Hepatocyte (in vitro differentiated cells): ENCODE results near the gene GSN. TPM values are rescaled to one million over a fixed set of nuclear protein-coding genes. Genes with fewer than 3 reads are reported as not detected.
A peak's percentile ranks its signal among the peaks of the same experiment; 100 is the strongest.

Experiments
- DNase-seq: peaks from one replicate; pipeline ENCODE4 v3.0.0-alpha.2; 2016; ENCODE audit warnings: low spot score
- H2AFZ ChIP-seq: fragments of 200-600 bp; sonication (generic); 2 replicates; pipeline ENCODE4 v1.6.0; 2016; ENCODE audit warnings: antibody characterized with exemption, mild to moderate bottlenecking
- H3K27ac ChIP-seq: fragments of 200-600 bp; sonication (generic); 2 replicates; pipeline ENCODE4 v1.5.1; 2016; ENCODE audit warnings: mild to moderate bottlenecking
- H3K27me3 ChIP-seq: fragments of 200-600 bp; sonication (generic); 2 replicates; pipeline ENCODE4 v1.6.1; 2016
- H3K36me3 ChIP-seq: fragments of 200-600 bp; sonication (generic); replicated peaks from 2 replicates; pipeline ENCODE4 v1.5.1; 2016; ENCODE audit warnings: low read depth; ENCODE audit not compliant: insufficient read depth
- H3K4me1 ChIP-seq: fragments of 200-600 bp; sonication (generic); 2 replicates; pipeline ENCODE4 v1.5.1; 2016; ENCODE audit warnings: mild to moderate bottlenecking, moderate library complexity; ENCODE audit not compliant: insufficient read depth
- H3K4me2 ChIP-seq: fragments of 200-600 bp; sonication (generic); 2 replicates; pipeline ENCODE4 v1.6.0; 2016
- H3K4me3 ChIP-seq: fragments of 200-600 bp; sonication (generic); 2 replicates; pipeline ENCODE4 v1.5.1; 2016; ENCODE audit warnings: mild to moderate bottlenecking
- H3K79me2 ChIP-seq: fragments of 200-600 bp; sonication (generic); 2 replicates; pipeline ENCODE4 v1.6.0; 2017; ENCODE audit warnings: mild to moderate bottlenecking
- H3K9me2 ChIP-seq: fragments of 200-600 bp; sonication (generic); replicated peaks from 2 replicates; pipeline ENCODE4 v1.6.0; 2017; ENCODE audit warnings: mild to moderate bottlenecking; ENCODE audit not compliant: insufficient read depth
- H3K9me3 ChIP-seq: fragments of 200-600 bp; sonication (generic); 2 replicates; pipeline ENCODE4 v1.5.1; 2016; ENCODE audit warnings: low read depth, mild to moderate bottlenecking
- H4K20me1 ChIP-seq: fragments of 200-600 bp; sonication (generic); 2 replicates; pipeline ENCODE4 v1.6.0; 2016; ENCODE audit warnings: mild to moderate bottlenecking; ENCODE audit not compliant: insufficient read depth, poor library complexity, severe bottlenecking
- EZH2 ChIP-seq: fragments of 200-600 bp; sonication (generic); IDR thresholded peaks from 2 replicates; pipeline ENCODE4 v1.6.1; 2016; ENCODE audit warnings: antibody characterized with exemption, mild to moderate bottlenecking, borderline replicate concordance
- polyA plus RNA-seq: library from polyadenylated mRNA; unstranded; fragments of >200 nt; fragmentation: Nextera tagmentation; extraction: Ambion mirVana; gene quantifications from 2 replicates; pipeline ENCODE4 v1.2.1, GENCODE V29; 2016
- total RNA-seq: library from RNA; depleted of rRNA; stranded (reverse); fragments of >200 nt; gene quantifications from 2 replicates; pipeline ENCODE4 v1.2.3, GENCODE V29; 2014
- TF ChIP-seq, protein P1 (sequence below): fragments of 200-600 bp; sonication (generic); IDR thresholded peaks from 2 replicates; pipeline ENCODE4 v1.5.1; 2016; ENCODE audit warnings: antibody characterized with exemption, mild to moderate bottlenecking; ENCODE audit not compliant: poor library complexity

GSN gene
- total and polyA plus RNA-seq, 2 experiments from 2014 or later, result 396 to 404 TPM

DNA sequence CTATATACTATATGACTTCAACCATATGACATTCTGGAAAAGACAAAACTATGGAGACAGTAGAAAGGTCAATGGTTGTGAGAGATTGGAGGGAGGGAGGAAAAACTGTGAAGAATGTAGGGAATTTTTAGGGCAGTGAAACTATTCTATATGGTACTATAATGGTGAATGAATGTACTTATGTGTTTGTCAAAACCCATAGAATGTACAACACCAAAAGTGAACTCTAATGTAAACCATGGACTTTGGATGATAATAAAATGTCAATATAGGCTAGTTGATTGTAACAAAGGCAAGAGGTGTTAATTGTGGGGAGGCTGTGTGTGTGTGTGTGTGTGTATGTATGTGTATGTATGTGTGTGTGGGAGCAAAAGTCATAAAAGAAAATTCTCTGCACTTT, 112.9 kb downstream of the GSN start:
- Histone ChIP-seq H3K27ac (peak overlapping the region; percentile 5), H3K4me1 (no peaks in the 10 kb centered on the region), H3K79me2 (no peaks in the 10 kb centered on the region), H3K9me3 (no peaks in the 10 kb centered on the region), H3K4me3 (no peak overlapping the region), H3K9me2 (no peaks in the 10 kb centered on the region), H3K4me2 (no peak overlapping the region), H4K20me1 (no peaks in the 10 kb centered on the region), H3K36me3 (no peaks in the 10 kb centered on the region), H3K27me3 (no peaks in the 10 kb centered on the region), H2AFZ (no peak overlapping the region)
- TF ChIP-seq, protein P1, sequence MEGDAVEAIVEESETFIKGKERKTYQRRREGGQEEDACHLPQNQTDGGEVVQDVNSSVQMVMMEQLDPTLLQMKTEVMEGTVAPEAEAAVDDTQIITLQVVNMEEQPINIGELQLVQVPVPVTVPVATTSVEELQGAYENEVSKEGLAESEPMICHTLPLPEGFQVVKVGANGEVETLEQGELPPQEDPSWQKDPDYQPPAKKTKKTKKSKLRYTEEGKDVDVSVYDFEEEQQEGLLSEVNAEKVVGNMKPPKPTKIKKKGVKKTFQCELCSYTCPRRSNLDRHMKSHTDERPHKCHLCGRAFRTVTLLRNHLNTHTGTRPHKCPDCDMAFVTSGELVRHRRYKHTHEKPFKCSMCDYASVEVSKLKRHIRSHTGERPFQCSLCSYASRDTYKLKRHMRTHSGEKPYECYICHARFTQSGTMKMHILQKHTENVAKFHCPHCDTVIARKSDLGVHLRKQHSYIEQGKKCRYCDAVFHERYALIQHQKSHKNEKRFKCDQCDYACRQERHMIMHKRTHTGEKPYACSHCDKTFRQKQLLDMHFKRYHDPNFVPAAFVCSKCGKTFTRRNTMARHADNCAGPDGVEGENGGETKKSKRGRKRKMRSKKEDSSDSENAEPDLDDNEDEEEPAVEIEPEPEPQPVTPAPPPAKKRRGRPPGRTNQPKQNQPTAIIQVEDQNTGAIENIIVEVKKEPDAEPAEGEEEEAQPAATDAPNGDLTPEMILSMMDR, result no peak
- TF ChIP-seq EZH2, result no peak
- no peak for DNase-seq

Other genes starting within 250 kb of the GSN start
- gene C5, start 217.9 kb upstream of the GSN start, total RNA-seq, result 50.3 and 55.4 TPM in 2 replicates
- 9.4 and 13.8 TPM in 2 replicates for gene C5, start 217.9 kb upstream of the GSN start, polyA plus RNA-seq
- 7.9 and 10.8 TPM in 2 replicates for gene CNTRL, start 193.2 kb upstream of the GSN start, total RNA-seq
- 3.4 and 4.3 TPM in 2 replicates for gene CNTRL, start 193.2 kb upstream of the GSN start, polyA plus RNA-seq
- gene RAB14, start 66.3 kb upstream of the GSN start, total RNA-seq, result 58.7 and 59.0 TPM in 2 replicates
- gene RAB14, start 66.3 kb upstream of the GSN start, polyA plus RNA-seq, result 54.8 and 61.9 TPM in 2 replicates
- 130 and 156 TPM in 2 replicates for gene STOM, start 102.1 kb downstream of the GSN start, total RNA-seq
- 85.5 and 93.7 TPM in 2 replicates for gene STOM, start 102.1 kb downstream of the GSN start, polyA plus RNA-seq
- 0.07 and 0.72 TPM in 2 replicates for gene GGTA1, start 231.7 kb downstream of the GSN start, total RNA-seq
- 0.77 and 0.95 TPM in 2 replicates for gene GGTA1, start 231.7 kb downstream of the GSN start, polyA plus RNA-seq